HEK293 (cell line): ENCODE results near the gene UNC13A.

ENCODE experiments used
- SCRT2 ChIP-seq: fragments of 450-650 bp; formaldehyde crosslinking; IDR thresholded peaks from 2 replicates; pipeline ENCODE4 v1.5.1; 2016; ENCODE audit warnings: missing biosample characterization, missing genetic modification characterization
- ZNF274 ChIP-seq, 2 experiments: fragments of 200-500 bp in 1 of 2; fragments of 450-650 bp in 1 of 2; sonication (Bioruptor generic) in 1 of 2; formaldehyde crosslinking in 1 of 2; IDR thresholded peaks; 2 replicates each; pipeline versions ENCODE4 v1.5.1 to v1.6.1; 2014 to 2016; ENCODE audit warnings: borderline replicate concordance in 1 of 2, inconsistent platforms in 1 of 2, low read length in 1 of 2, missing biosample characterization in 1 of 2, missing genetic modification characterization in 1 of 2
- TF ChIP-seq, protein P1 (sequence below): fragments of 450-650 bp; formaldehyde crosslinking; IDR thresholded peaks from 2 replicates; pipeline ENCODE4 v1.5.1; 2016; ENCODE audit warnings: missing biosample characterization, missing genetic modification characterization

DNA sequence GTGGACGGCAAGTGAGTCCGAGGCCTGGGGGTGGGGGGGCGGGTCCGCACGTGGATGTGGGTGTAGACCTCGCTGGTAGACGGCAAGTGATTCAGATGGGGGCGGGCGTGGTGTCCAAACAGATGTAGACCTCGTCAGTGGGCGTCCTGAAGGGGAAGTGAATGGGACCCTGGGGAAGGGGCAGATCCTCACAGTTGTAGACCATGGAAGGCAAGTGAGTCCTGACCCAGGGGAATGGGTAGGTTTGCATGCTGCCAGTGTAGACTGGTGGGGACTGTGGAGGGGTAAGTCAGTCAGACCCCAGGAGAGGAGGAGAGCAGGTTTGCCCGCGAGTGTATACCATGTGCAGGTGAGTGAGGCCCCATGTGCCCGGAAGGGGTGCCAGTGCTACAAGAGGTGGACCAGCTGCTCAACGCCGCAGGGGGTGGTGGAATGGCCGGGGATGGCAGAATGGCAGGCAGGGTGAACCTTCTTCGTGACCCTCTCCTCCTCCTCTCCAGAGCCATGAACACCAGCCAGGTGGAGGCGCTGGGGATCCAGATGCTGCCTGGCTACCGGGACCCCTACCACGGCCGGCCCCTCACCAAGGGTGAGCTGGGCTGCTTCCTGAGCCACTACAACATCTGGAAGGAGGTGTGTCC, 110.6 kb downstream of the UNC13A start:
- TF ChIP-seq, protein P1, sequence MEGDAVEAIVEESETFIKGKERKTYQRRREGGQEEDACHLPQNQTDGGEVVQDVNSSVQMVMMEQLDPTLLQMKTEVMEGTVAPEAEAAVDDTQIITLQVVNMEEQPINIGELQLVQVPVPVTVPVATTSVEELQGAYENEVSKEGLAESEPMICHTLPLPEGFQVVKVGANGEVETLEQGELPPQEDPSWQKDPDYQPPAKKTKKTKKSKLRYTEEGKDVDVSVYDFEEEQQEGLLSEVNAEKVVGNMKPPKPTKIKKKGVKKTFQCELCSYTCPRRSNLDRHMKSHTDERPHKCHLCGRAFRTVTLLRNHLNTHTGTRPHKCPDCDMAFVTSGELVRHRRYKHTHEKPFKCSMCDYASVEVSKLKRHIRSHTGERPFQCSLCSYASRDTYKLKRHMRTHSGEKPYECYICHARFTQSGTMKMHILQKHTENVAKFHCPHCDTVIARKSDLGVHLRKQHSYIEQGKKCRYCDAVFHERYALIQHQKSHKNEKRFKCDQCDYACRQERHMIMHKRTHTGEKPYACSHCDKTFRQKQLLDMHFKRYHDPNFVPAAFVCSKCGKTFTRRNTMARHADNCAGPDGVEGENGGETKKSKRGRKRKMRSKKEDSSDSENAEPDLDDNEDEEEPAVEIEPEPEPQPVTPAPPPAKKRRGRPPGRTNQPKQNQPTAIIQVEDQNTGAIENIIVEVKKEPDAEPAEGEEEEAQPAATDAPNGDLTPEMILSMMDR (tag by site-specific recombination): no peak
- TF ChIP-seq SCRT2 (tag by site-specific recombination): no peak
- no peak for TF ChIP-seq ZNF274 (IDR thresholded peaks at IDR 0.05; ENCODE audit: low read length)
- TF ChIP-seq ZNF274 (tag by site-specific recombination; IDR thresholded peaks at IDR 0.05; ENCODE audit: borderline replicate concordance): no peak
